Measurements from ENCODE around the gene MAN1C1. TPM values are rescaled to one million over a fixed set of nuclear protein-coding genes. Genes with fewer than 3 reads are reported as not detected.

The MAN1C1 gene
- total RNA-seq, 1 donor from 2014 or later: 10.9 TPM

- peaks cover 14% of the 10 kb centered on the region for H3K36me3 Mint-ChIP-seq (ENCODE audit: low read depth)
- H3K27ac Mint-ChIP-seq (ENCODE audit: unreplicated experiment): peak overlapping the region; percentile 52
- H3K9me3 Mint-ChIP-seq (ENCODE audit: low read depth): peaks cover 21% of the 10 kb centered on the region
- H3K4me3 Mint-ChIP-seq (ENCODE audit: unreplicated experiment): no peak overlapping the region
- peaks cover 2% of the 10 kb centered on the region for H3K27me3 Mint-ChIP-seq (ENCODE audit: low read depth)
- peaks cover 20% of the 10 kb centered on the region for H3K4me1 Mint-ChIP-seq (ENCODE audit: low read depth)
- no peak for DNase-seq (ENCODE audit: low spot score)
- no peak for TF ChIP-seq CTCF (IDR thresholded peaks at IDR 0.05)
Measured at GRCh38 chr1:25642574-25643108, 26.1 kb downstream of the MAN1C1 start.

GRCh38 chr1:25643929-25644328 lies 27.3 kb downstream of the MAN1C1 start:
- Mint-ChIP-seq H3K9me3 (ENCODE audit: low read depth) (peaks cover 8% of the 10 kb centered on the region), H3K4me3 (ENCODE audit: unreplicated experiment) (no peak overlapping the region), H3K4me1 (ENCODE audit: low read depth) (peaks cover 26% of the 10 kb centered on the region), H3K27ac (ENCODE audit: unreplicated experiment) (no peak overlapping the region), H3K27me3 (ENCODE audit: low read depth) (peaks cover 2% of the 10 kb centered on the region), H3K36me3 (ENCODE audit: low read depth) (peaks cover 5% of the 10 kb centered on the region)
- TF ChIP-seq CTCF (IDR thresholded peaks at IDR 0.05): no peak
- DNase-seq (ENCODE audit: low spot score): no peak

GRCh38 chr1:25644962-25645361 lies 28.4 kb downstream of the MAN1C1 start:
- H3K27me3 Mint-ChIP-seq (ENCODE audit: low read depth): peaks cover 2% of the 10 kb centered on the region
- no peaks in the 10 kb centered on the region for H3K9me3 Mint-ChIP-seq (ENCODE audit: low read depth)
- no peak for DNase-seq (ENCODE audit: low spot score)
- H3K36me3 Mint-ChIP-seq (ENCODE audit: low read depth): no peaks in the 10 kb centered on the region
- no peak for TF ChIP-seq CTCF (IDR thresholded peaks at IDR 0.05)
- peaks cover 26% of the 10 kb centered on the region for H3K4me1 Mint-ChIP-seq (ENCODE audit: low read depth)
- no peak overlapping the region for H3K4me3 Mint-ChIP-seq (ENCODE audit: unreplicated experiment)
- H3K27ac Mint-ChIP-seq (ENCODE audit: unreplicated experiment): no peak overlapping the region

- no peak overlapping the region for H3K27ac Mint-ChIP-seq (ENCODE audit: unreplicated experiment)
Measured at GRCh38 chr1:25645637-25646400, 29.2 kb downstream of the MAN1C1 start.

GRCh38 chr1:25647106-25647505 lies 30.5 kb downstream of the MAN1C1 start:
- H3K27me3 Mint-ChIP-seq (ENCODE audit: low read depth): peaks cover 2% of the 10 kb centered on the region
- H3K4me3 Mint-ChIP-seq (ENCODE audit: unreplicated experiment): no peak overlapping the region

More at GRCh38 chr1:25645637-25646400, 29.2 kb downstream of the MAN1C1 start:
- H3K4me3 Mint-ChIP-seq (ENCODE audit: unreplicated experiment): no peak overlapping the region
- no peak for TF ChIP-seq CTCF (IDR thresholded peaks at IDR 0.05)
- no peaks in the 10 kb centered on the region for H3K36me3 Mint-ChIP-seq (ENCODE audit: low read depth)
- no peak for DNase-seq (ENCODE audit: low spot score)
- H3K4me1 Mint-ChIP-seq (ENCODE audit: low read depth): peaks cover 26% of the 10 kb centered on the region
- peaks cover 2% of the 10 kb centered on the region for H3K27me3 Mint-ChIP-seq (ENCODE audit: low read depth)
- no peaks in the 10 kb centered on the region for H3K9me3 Mint-ChIP-seq (ENCODE audit: low read depth)

More at GRCh38 chr1:25647106-25647505, 30.5 kb downstream of the MAN1C1 start:
- Mint-ChIP-seq H3K27ac (ENCODE audit: unreplicated experiment) (no peak overlapping the region), H3K36me3 (ENCODE audit: low read depth) (no peaks in the 10 kb centered on the region), H3K4me1 (ENCODE audit: low read depth) (peaks cover 15% of the 10 kb centered on the region), H3K9me3 (ENCODE audit: low read depth) (no peaks in the 10 kb centered on the region)
- no peak for TF ChIP-seq CTCF (IDR thresholded peaks at IDR 0.05)
- DNase-seq (ENCODE audit: low spot score): no peak
